ENCODE results near the gene TGM5. TPM values are rescaled to one million over a fixed set of nuclear protein-coding genes. Genes with fewer than 3 reads are reported as not detected.
"Not testable (repeated sequence)": the region's sequence is repeated elsewhere in the genome, so short reads cannot be mapped to it uniquely, and the experiment has no call there.

Gene TGM5
- total RNA-seq, 1 experiment from 2014 or later, result 0.07 TPM

DNA sequence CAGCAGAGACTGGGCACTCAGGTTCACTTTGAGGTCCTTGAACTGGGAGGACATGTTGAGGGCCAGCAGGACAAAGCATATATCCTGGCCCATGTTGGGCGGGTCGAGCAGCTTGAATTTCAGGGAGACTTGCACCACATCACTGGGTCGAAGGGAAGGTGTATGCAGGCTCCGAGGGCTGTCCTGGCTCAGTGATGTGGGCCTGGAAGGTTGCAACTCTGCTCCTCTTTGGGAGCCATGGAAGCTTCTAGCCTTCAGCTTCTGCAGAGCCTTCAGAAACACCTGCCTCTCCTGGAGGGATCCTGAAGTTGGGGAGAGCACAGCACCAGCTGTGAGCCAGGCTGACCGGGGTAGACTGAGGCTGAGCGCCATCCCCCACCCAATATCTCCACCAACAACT lies 31.2 kb downstream of the TGM5 start:
- H3K4me3 ChIP-seq, result no peak overlapping the region
- H3K36me3 ChIP-seq, result no peaks in the 10 kb centered on the region
- H3K27me3 ChIP-seq, result no peaks in the 10 kb centered on the region
- no peak for DNase-seq
- no peaks in the 10 kb centered on the region for H3K9me3 ChIP-seq

DNA sequence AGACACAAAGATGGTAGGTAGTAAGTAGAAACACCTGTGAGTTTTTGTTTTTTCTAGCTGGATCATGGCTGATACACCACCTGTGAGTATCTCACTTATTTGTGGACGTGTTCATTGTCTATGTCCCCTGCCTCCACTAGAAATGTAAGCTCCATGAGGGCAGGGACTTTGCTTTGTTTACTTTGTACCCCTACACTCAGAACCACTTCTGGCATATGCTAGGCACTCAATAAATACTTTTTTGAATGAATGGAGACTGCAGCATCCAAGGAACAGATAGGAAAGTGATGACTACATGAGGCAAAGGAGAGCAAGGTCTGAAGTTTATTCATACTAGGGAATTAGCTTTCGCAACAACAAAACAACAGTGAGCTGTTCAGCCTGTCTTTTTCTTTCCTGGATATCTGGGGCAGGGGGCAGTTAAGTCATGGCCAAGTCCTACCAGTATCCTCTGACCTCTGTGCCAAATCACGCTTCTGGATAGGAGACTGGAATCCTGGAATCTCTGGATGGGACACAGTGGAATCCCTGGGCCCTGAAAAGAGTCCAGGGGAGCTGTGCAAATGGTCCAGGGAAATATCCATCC lies 34.3 kb downstream of the TGM5 start:
- DNase-seq, result no peak
- no peaks in the 10 kb centered on the region for H3K9me3 ChIP-seq
- no peak overlapping the region for H3K4me3 ChIP-seq
- no peaks in the 10 kb centered on the region for H3K36me3 ChIP-seq
- H3K27me3 ChIP-seq, result no peaks in the 10 kb centered on the region

DNA sequence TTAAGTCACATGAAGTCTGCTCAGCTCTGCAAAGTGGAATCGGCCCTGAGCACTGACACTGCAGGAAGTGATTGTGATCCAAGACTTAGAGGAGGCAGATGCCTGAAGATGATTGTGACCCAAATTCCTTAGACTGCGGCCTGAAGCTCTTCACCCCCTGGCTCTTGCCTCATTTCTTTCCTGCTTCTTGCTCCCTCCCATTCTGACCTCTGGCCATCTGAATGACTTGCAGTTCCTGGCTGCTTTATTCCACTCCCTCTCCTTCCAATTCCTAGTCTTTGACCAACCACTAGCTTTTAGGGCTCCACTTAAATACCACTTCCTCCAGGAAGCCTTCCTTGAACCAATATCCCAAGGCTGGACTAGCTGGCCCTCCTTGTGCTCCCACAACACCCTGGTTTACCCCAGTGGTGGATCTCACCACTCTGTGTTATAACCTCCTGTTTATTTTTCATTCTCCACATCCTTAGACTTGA lies 36.0 kb downstream of the TGM5 start:
- peak; percentile 11 for DNase-seq
- no peaks in the 10 kb centered on the region for H3K27me3 ChIP-seq
- H3K4me3 ChIP-seq, result no peak overlapping the region
- H3K9me3 ChIP-seq, result peaks cover 3% of the 10 kb centered on the region; the same call in 1 of the 2 replicates
- H3K36me3 ChIP-seq, result no peaks in the 10 kb centered on the region

DNA sequence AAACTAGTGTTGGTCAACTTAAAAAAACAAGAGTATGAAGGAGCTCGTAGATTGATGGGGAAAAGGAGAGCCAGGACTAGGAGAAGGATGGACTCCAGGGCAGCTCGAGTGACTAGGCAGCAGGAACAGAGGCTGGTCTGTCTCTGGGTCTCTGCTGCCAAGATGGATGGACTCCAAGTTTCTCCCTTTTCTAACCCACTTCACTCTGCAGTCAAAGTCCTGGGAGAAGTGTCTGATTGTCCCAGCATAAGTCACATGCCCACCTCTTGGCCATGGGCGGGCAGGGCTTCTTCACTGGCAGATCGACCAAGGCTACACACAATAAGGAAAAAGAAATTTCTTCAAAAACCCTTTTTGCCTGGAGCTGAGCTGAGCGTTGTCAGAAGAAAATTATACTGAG lies 36.8 kb downstream of the TGM5 start:
- H3K4me3 ChIP-seq, result no peak overlapping the region
- H3K27me3 ChIP-seq, result no peaks in the 10 kb centered on the region
- H3K36me3 ChIP-seq, result no peaks in the 10 kb centered on the region
- no peak for DNase-seq
- H3K9me3 ChIP-seq, result peaks cover 3% of the 10 kb centered on the region; the same call in 1 of the 2 replicates

DNA sequence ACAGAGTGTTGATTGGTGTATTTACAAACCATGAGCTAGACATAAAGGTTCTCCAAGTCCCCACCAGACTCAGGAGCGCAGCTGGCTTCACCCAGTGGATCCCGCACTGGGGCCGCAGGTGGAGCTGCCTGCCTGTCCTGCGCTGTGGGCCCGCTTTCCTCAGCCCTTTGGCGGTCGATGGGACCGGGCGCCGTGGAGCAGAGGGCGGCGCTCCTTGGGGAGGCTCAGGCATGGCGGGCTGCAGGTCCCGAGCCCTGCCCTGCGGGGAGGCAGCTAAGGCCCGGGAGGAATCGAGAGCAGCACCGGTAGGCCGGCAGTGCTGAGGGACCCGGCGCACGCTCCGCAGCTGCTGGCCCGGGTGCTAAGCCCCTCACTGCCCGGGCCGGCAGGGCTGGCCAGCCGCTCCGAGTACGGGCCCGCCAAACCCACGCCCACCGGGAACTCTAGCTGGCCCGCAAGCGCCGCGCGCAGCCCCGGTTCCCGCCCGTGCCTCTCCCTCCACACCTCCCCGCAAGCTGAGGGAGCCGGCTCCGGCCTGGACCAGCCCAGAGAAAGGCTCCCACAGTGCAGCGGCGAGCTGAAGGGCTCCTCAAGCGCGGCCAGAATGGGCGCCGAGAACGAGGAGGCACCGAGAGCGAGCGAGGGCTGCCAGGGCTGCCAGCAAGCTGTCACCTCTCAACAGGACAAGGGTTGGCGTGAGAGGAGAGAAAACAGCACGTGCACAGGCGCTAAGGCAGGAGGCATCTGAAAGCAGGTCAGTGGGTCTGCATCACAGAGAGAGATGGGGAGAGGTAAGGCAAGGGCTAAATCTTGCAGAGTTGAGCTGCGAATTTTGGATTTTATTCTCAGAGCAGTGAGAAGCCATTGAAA lies 40.1 kb downstream of the TGM5 start:
- no peak for DNase-seq
- peaks cover 3% of the 10 kb centered on the region; the same call in 1 of the 2 replicates for H3K9me3 ChIP-seq
- no peaks in the 10 kb centered on the region for H3K36me3 ChIP-seq
- H3K27me3 ChIP-seq, result no peaks in the 10 kb centered on the region
- no peak overlapping the region for H3K4me3 ChIP-seq

DNA sequence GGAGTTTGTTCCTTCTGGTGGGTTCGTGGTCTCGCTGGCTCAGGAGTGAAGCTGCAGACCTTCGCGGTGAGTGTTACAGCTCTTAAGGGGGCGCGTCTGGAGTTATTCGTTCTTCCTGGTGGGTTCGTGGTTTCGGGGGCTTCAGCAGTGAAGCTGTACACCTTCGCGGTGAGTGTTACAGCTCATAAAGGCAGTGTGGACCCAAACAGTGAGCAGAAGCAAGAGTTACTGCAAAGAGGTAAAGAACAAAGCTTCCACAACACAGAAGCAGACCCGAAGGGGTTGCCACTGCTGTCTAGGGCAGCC lies 40.8 kb downstream of the TGM5 start:
- H3K36me3 ChIP-seq, H3K9me3 ChIP-seq, H3K4me3 ChIP-seq, H3K27me3 ChIP-seq, DNase-seq: not testable (repeated sequence)

DNA sequence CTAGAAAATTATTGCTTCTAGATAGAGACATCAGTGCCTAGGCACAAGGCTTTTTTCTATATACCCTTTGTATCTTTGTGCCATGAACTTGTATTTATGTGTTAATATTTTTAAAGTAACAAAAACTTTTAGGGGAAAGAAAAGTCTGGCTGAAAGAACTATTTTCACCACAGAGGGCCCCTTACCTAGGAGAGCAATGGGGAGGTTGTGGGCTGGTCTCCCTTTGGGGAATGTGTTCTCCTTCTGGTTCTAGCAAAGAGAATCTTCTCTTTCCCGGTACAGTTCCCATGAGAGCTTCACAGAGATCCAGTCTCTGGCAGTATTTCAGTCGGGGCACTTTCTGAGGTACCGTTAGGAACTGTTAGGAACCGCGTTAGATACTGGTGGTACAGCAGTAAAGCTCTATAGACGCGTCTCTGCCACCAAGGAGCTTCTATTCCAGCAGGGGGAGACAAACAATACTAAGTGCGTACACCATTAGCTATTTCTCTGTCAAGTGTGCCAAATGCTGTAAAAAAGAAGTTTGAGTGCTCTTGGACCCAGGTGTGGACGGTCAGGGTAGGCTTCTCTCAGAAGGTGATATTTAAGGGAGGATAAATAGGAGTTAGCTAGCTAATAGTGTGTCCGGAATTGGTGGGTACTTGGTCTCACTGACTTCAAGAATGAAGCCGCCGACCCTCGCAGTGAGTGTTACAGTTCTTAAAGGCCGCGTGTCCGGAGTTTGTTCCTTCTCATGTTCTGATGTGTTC lies 41.4 kb downstream of the TGM5 start:
- peak; percentile 47 for DNase-seq
- H3K27me3 ChIP-seq, result no peaks in the 10 kb centered on the region
- H3K4me3 ChIP-seq, result no peak overlapping the region
- no peaks in the 10 kb centered on the region for H3K36me3 ChIP-seq
- H3K9me3 ChIP-seq, result peaks cover 3% of the 10 kb centered on the region; the same call in 1 of the 2 replicates

DNA sequence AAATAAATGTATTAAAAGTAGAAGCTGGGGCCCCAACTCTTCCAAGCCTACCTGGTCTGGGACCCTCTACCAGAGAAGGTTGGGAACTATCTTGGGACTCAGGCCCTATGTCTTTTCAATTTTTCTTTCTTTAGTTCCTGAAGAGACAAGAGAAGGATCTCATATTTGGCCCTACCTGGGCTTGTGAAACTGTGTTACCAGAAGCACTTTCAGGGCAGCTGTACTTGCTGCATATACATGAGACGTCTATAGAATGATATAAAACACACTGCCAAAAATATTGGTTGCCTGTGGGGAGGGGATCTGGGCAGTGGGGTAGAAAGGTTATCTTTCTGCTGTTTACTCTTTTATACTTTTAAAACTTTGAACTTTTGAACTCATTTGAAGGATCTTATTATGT lies 45.3 kb downstream of the TGM5 start:
- H3K27me3 ChIP-seq, result no peaks in the 10 kb centered on the region
- H3K4me3 ChIP-seq, result no peak overlapping the region
- H3K9me3 ChIP-seq, result peaks cover 3% of the 10 kb centered on the region; the same call in 1 of the 2 replicates
- no peak for DNase-seq
- no peaks in the 10 kb centered on the region for H3K36me3 ChIP-seq

DNA sequence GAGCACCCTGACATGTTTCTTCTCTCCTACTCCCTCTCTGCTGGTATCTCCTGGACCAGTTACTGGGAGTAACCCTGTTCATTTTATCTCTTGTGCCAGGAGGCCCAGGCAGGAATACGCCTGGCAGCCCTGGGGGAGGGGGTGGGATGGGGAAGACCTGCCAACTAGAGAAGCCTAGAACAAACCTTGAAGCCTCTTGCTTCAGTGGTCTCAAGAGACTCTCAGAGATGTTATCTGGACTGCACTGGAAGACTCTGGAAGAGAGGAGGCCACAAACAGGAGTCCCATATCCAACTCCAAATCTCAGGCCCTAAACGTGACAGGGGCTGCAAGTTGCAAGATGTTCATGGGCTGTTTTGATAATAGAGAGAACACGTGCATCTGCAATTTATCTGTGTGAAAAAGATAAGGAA lies 45.7 kb downstream of the TGM5 start, which contains the start of gene EPB42:
Gene EPB42 (minus strand): TSS at position 28 of the 413 bp plus-strand sequence. CDS start 193 bp downstream, outside the sequence.
- no peak for DNase-seq

DNA sequence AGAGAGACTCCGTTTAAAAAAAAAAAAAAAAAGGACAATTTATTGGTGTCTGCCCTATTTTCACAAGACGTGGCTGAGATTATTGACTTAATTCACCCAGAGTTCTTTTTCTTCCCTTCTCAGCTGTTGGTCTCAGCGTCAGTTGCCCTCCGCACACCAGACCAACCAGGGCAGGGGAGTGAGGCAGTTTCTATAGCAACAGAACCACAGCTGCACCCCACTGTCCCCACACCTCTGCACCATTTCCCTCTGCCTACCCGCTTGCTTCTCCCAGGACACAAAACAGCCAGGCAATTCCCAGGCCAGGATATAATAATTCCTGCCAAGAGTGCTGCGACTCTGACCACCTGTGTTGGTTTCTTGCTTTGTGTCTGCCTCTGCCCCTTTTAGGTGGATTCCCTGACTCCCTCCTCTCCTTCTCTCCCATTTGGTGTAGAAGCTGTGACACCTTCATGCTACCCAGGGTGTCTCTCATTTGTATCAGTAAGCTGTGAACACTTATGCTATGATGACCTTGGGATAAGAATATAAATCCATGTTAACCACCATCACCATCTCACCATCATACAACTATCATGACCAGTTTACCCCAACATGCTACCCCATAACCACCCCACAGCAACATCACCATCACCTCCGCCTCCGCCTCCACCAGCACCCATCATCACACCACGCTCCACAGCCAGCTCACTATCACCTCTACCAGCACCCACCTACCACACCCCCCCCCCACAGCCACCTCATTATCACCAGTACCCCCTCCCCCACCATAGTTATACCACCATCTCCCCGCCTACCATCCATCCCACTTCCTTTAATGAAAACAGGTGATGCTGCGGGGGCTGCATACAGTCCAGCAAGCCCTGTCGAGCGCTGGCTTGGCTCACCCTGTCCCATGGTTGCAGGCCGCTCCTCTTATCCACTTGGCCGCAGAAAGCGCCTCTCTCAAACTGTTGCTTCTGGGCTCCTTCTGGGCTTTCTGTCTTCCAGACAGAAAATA lies 46.5 kb downstream of the TGM5 start:
- Histone ChIP-seq H3K4me3 (no peak overlapping the region), H3K36me3 (no peaks in the 10 kb centered on the region), H3K9me3 (no peaks in the 10 kb centered on the region), H3K27me3 (no peaks in the 10 kb centered on the region)
- DNase-seq, result no peak

More for the DNA sequence above, 45.7 kb downstream of the TGM5 start, which contains the start of gene EPB42:
- H3K9me3 ChIP-seq, result peaks cover 1% of the 10 kb centered on the region; the same call in 1 of the 2 replicates
- H3K4me3 ChIP-seq, result no peak within 1 kb of the TSS
- H3K27me3 ChIP-seq, result no peaks in the 10 kb centered on the region
- no peaks in the 10 kb centered on the region for H3K36me3 ChIP-seq

DNA sequence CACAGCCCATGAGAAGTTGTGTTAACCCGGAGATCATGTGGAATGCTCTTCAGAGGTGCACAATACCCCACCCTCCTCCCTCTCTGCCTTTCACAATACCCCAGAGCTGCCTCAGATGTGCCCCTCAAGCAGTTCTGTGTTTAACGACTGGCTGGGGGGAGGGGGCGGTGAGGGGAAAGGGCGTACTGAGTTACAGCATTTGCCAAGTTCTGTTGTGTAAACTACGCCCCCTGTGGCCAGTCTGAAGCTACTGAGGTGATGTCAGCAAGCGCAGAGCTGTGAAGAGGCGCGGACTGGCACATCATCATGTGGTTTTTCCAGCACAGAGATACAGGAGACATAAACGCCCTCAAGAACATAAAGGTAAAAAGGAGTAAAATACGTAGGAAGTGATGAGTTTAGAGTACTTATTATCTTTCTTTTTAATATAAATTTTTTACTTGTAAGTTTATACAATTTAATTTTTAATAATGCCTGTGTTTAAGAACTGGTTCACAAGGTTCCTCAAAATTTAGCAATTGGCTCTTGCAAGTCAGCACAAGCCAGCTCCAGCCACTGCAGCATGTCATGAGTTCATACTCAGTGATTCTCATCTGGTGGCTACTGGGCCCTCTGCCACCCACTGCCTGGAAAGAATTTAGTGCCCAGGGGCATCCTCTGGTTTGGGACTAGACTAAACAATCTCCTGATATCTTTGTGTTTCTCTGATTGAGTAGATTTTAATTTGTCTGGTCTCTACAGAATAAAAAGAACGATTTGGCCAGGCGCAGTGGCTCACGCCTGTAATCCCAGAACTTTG lies 47.6 kb downstream of the TGM5 start:
- DNase-seq, result peak; percentile 39
- Histone ChIP-seq H3K9me3 (no peaks in the 10 kb centered on the region), H3K4me3 (no peak overlapping the region), H3K36me3 (no peaks in the 10 kb centered on the region), H3K27me3 (no peaks in the 10 kb centered on the region)

DNA sequence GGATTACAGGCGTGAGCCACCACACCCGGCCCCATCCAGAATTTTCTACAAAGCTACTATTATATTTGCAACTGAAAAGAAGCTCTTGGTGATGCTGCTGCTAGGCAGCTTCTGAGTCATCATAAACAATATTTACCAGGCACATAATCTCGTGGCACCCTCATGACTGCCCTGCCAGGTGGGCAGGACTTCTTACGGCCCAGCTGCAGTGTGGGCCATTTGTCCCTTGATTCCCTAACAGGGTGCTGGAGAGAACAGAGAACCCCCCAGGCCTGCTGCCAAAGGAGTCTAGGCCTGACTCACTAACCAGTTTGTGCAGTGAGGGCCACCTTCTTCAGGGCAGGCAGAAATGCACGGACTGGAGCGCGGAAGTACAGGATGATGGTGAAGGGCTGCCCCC lies 50.8 kb downstream of the TGM5 start:
- Histone ChIP-seq H3K4me3 (no peak overlapping the region), H3K36me3 (no peaks in the 10 kb centered on the region), H3K9me3 (no peaks in the 10 kb centered on the region), H3K27me3 (no peaks in the 10 kb centered on the region)
- peak; percentile 55 for DNase-seq

DNA sequence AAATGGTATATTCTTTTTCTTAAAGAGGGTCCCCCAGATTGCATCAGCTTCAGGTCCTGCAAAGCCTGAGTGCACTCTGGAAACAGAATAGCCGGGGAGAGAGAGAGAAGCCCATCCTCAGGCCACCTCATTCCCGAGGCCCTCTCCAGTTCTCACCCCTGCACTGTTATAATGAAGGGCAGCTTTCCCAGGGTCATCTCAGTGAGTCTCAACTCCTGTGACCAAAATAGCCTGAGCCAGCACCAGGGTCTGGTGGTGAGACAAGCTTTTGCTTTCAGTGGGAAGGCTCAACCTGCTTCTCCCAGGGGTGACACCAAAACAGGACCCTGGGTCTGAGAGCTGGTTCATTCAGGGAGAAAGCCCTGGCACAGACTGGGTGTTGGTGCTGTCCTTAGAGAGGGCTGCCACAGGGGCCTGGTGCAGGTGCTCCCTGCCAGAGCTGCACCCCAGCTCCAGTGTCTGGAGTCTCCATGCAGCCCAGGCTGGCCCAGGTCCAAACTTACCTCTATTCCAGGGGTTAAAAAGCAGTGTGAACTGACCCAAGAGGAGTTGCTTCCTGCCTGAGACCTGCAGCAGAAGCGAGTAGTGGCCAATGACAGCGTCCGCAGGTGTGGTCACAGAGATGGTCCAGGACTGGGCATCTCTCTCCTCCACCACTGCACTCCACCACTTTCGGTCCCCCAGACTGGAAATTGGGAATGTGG lies 52.0 kb downstream of the TGM5 start:
- H3K36me3 ChIP-seq, result no peaks in the 10 kb centered on the region
- no peaks in the 10 kb centered on the region for H3K9me3 ChIP-seq
- no peak for DNase-seq
- no peak overlapping the region for H3K4me3 ChIP-seq
- H3K27me3 ChIP-seq, result no peaks in the 10 kb centered on the region

DNA sequence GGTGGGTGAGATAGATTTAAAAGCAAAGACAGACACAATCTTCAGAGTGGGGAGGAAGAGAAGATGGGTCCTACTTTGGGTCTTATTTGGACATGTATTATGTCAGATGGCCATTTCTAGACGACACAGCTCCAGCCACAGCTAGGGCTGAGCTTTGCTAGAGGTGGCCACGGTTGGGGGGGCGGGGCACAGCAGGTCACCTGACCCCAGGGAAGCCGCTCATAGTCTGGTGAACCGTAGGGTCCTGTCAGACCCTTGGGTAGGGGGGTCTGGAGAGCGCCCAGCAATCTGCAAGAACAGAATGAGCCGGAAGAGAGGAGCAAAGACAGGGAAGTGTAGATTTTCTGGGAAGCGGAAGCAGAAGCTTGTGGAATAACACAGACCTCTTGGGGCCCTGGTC lies 52.6 kb downstream of the TGM5 start:
- Histone ChIP-seq H3K27me3 (no peaks in the 10 kb centered on the region), H3K4me3 (no peak overlapping the region), H3K36me3 (no peaks in the 10 kb centered on the region), H3K9me3 (no peaks in the 10 kb centered on the region)
- DNase-seq, result no peak

DNA sequence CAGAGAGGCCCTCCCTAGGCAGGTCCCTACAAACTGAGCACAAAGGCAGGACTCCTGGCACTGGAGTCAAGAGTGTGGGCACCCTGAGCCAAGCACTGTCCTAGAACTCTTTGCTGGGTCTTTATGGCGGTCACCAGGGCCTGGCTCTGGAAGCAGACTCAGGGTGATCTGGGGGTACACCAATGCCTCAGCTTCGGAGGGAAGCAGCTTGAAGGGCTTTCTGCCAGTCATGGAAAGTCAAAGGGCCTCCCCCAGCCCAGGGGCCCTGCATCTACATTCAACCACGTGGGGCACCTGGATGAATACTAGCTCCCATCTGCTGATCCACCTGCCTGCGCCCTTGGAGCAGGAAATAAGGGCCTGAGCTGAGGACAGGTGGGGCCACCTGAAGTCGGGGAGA lies 53.3 kb downstream of the TGM5 start:
- no peak for DNase-seq
- H3K27me3 ChIP-seq, result no peaks in the 10 kb centered on the region
- H3K4me3 ChIP-seq, result no peak overlapping the region
- no peaks in the 10 kb centered on the region for H3K36me3 ChIP-seq
- no peaks in the 10 kb centered on the region for H3K9me3 ChIP-seq
